B cell (primary cell): ENCODE results near the gene TCF25. TPM values are rescaled to one million over a fixed set of nuclear protein-coding genes. Genes with fewer than 3 reads are reported as not detected.

Source experiments
- ATAC-seq: fragments of 200-7000 bp; cut with Tn5 transposase; one replicate; pipeline ENCODE4 v1.10.0; 2021; ENCODE audit warnings: low read depth, mild to moderate bottlenecking, moderate number of reproducible peaks, moderate library complexity
- CTCF ChIA-PET: fragments of 350-600 bp; sonication (Branson Sonifier 250); formaldehyde crosslinking; loops from one replicate; lab custom pipeline; 2021; ENCODE audit warnings: antibody characterized with exemption, inconsistent platforms; lab: Charles Lee
- POLR2A ChIA-PET: fragments of 350-600 bp; sonication (Branson Sonifier 250); formaldehyde crosslinking; loops from one replicate; lab custom pipeline; 2021; ENCODE audit warnings: antibody characterized with exemption; lab: Charles Lee
- DNase-seq: peaks from one replicate; pipeline ENCODE4 v3.0.0; 2013
- H2AFZ ChIP-seq: 2 replicates; pipeline ENCODE4 v1.6.1; 2012; ENCODE audit warnings: mild to moderate bottlenecking, low read depth, low read length; ENCODE audit not compliant: insufficient read depth, poor library complexity, severe bottlenecking
- H3K27ac ChIP-seq, 2 donors: 1 replicate in 1 of 2; 2 replicates in 1 of 2; pipeline ENCODE4 v1.5.1; 2012 to 2013; ENCODE audit warnings: low read length in 2 of 2, mild to moderate bottlenecking in 2 of 2, moderate library complexity in 1 of 2
- H3K27me3 ChIP-seq, 4 experiments: fragments of 200-600 bp in 1 of 4; sonication (generic) in 1 of 4; replicated peaks in 1 of 4; 1 replicate in 2 of 4; 2 replicates in 2 of 4; pipeline versions ENCODE4 v1.6.1 to v1.7.0; 2013 to 2016; ENCODE audit warnings: low read length in 3 of 4, mild to moderate bottlenecking in 2 of 4, mixed read lengths in 1 of 4, moderate library complexity in 1 of 4; ENCODE audit not compliant: insufficient read depth in 4 of 4, control insufficient read depth in 3 of 4; ENCODE audit errors: control extremely low read depth in 1 of 4
- H3K36me3 ChIP-seq, 2 experiments: replicated peaks in 1 of 2; 1 replicate in 1 of 2; 2 replicates in 1 of 2; pipeline versions ENCODE4 v1.6.1 to v1.7.1; 2013; ENCODE audit warnings: low read length in 1 of 2; ENCODE audit not compliant: insufficient read depth in 2 of 2, control insufficient read depth in 1 of 2; ENCODE audit errors: control extremely low read depth in 1 of 2, extremely low read depth in 1 of 2
- H3K4me1 ChIP-seq, 2 donors: fragments of 200-600 bp in 1 of 2; sonication (generic) in 1 of 2; 1 replicate in 1 of 2; 2 replicates in 1 of 2; pipeline versions ENCODE4 v1.5.1 to v1.6.1; 2013 to 2017; ENCODE audit warnings: low read length in 2 of 2; ENCODE audit not compliant: control insufficient read depth in 2 of 2, insufficient read depth in 2 of 2
- H3K4me2 ChIP-seq: replicated peaks from 2 replicates; pipeline ENCODE3; 2012; ENCODE audit warnings: mild to moderate bottlenecking, low read depth, low read length; ENCODE audit not compliant: poor library complexity, severe bottlenecking
- H3K4me3 ChIP-seq, 5 experiments: fragments of 200-600 bp in 1 of 5; sonication (generic) in 1 of 5; 1 replicate in 3 of 5; 2 replicates in 2 of 5; pipeline versions ENCODE4 v1.5.1 to v1.7.0; 2011 to 2016; ENCODE audit warnings: low read length in 4 of 5, mild to moderate bottlenecking in 4 of 5, low read depth in 2 of 5, control low read depth in 1 of 5, moderate library complexity in 1 of 5; ENCODE audit not compliant: insufficient read depth in 1 of 5; ENCODE audit errors: control extremely low read depth in 1 of 5, extremely low read depth in 1 of 5
- H3K79me2 ChIP-seq: fragments of 200-600 bp; sonication (generic); one replicate; pipeline ENCODE4 v1.6.0; 2016; ENCODE audit warnings: low read length; ENCODE audit not compliant: control insufficient read depth, insufficient read depth
- H3K9ac ChIP-seq: fragments of 200-600 bp; sonication (generic); 2 replicates; pipeline ENCODE4 v1.6.1; 2017; ENCODE audit warnings: mild to moderate bottlenecking, low read length, moderate library complexity
- H3K9me3 ChIP-seq, 3 donors: one replicate each; pipeline versions ENCODE4 v1.6.1 to v1.7.1; 2013; ENCODE audit warnings: low read length in 2 of 3; ENCODE audit not compliant: control insufficient read depth in 2 of 3, insufficient read depth in 1 of 3; ENCODE audit errors: control extremely low read depth in 1 of 3
- H4K20me1 ChIP-seq: 2 replicates; pipeline ENCODE4 v1.6.0; 2012; ENCODE audit warnings: mild to moderate bottlenecking, low read length; ENCODE audit not compliant: insufficient read depth, control insufficient read depth, poor library complexity, severe bottlenecking
- H3K27ac Mint-ChIP-seq: one replicate; pipeline ENCODE4 v1.8.0; 2021; ENCODE audit warnings: mixed read lengths
- H3K27me3 Mint-ChIP-seq: one replicate; pipeline ENCODE4 v1.8.0; 2021; ENCODE audit warnings: mixed read lengths
- H3K4me1 Mint-ChIP-seq: one replicate; pipeline ENCODE4 v1.8.0; 2021; ENCODE audit warnings: mixed read lengths
- H3K4me3 Mint-ChIP-seq: one replicate; pipeline ENCODE4 v1.8.0; 2021; ENCODE audit warnings: mixed read lengths
- H3K9me3 Mint-ChIP-seq: one replicate; pipeline ENCODE4 v1.8.0; 2022; ENCODE audit warnings: mixed read lengths; ENCODE audit not compliant: insufficient read depth
- EZH2 ChIP-seq: IDR thresholded peaks from 2 replicates; pipeline ENCODE4 v1.6.1; 2012; ENCODE audit warnings: borderline replicate concordance, low read depth, mild to moderate bottlenecking, moderate library complexity, low read length; ENCODE audit not compliant: insufficient read depth, poor library complexity, severe bottlenecking
- WGBS: methylation state at CpG from one replicate; pipeline ENCODE4 v1.1.5; 2013; ENCODE audit warnings: missing lambda C conversion rate; ENCODE audit not compliant: insufficient coverage; 5-methylcytosine and 5-hydroxymethylcytosine counted together
- intact Hi-C: fragments of 100-400 bp; cut with micrococcal nuclease; formaldehyde crosslinking; loops from one replicate; pipeline ENCODE4 v1.10.0; 2022
- polyA plus RNA-seq: library from polyadenylated mRNA; depleted of rRNA; stranded (reverse); fragments of >200 nt; gene quantifications from 2 replicates; pipeline ENCODE4 v1.2.3, GENCODE V29; 2012
- total RNA-seq, 2 donors: library from RNA; stranded (reverse); fragments of 120-200 nt in 1 of 2; gene quantifications; 1 replicate in 1 of 2; 2 replicates in 1 of 2; pipeline versions ENCODE4 v1.2.3 to v1.2.4, GENCODE V29; 2013 to 2022
- TF ChIP-seq, protein P1 (sequence below): fragments of 200-600 bp; IDR thresholded peaks from one replicate; pipeline ENCODE4 v1.8.0; 2022; ENCODE audit warnings: antibody characterized with exemption, mild to moderate bottlenecking

Gene TCF25
- total and polyA plus RNA-seq, 2 donors (not counting 1 experiment from before 2014, with no cell fraction given), result 200 to 444 TPM

GRCh38 chr16:89944773-89945172, 71.4 kb downstream of the TCF25 start:
- Histone ChIP-seq H3K36me3 (no peaks in the 10 kb centered on the region), H3K79me2 (peaks cover 8% of the 10 kb centered on the region), H3K4me3 (no peak overlapping the region), H3K9me3 (peaks cover 0 to 21% (median 0%) of the 10 kb centered on the region in 3 donors), H2AFZ (no peak overlapping the region), H3K4me2 (peak overlapping the region; percentile 44), H4K20me1 (peaks cover 8% of the 10 kb centered on the region), H3K27ac (no peak overlapping the region), H3K4me1 (peaks cover 37 to 49% of the 10 kb centered on the region in 2 donors), H3K9ac (no peak overlapping the region), H3K27me3 (peaks cover 0 to 6% (median 1%) of the 10 kb centered on the region in 4 experiments)
- no peak for TF ChIP-seq EZH2
- TF ChIP-seq, protein P1, sequence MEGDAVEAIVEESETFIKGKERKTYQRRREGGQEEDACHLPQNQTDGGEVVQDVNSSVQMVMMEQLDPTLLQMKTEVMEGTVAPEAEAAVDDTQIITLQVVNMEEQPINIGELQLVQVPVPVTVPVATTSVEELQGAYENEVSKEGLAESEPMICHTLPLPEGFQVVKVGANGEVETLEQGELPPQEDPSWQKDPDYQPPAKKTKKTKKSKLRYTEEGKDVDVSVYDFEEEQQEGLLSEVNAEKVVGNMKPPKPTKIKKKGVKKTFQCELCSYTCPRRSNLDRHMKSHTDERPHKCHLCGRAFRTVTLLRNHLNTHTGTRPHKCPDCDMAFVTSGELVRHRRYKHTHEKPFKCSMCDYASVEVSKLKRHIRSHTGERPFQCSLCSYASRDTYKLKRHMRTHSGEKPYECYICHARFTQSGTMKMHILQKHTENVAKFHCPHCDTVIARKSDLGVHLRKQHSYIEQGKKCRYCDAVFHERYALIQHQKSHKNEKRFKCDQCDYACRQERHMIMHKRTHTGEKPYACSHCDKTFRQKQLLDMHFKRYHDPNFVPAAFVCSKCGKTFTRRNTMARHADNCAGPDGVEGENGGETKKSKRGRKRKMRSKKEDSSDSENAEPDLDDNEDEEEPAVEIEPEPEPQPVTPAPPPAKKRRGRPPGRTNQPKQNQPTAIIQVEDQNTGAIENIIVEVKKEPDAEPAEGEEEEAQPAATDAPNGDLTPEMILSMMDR, result no peak
- Mint-ChIP-seq H3K4me3 (peak overlapping the region; percentile 0), H3K27me3 (peaks cover 24% of the 10 kb centered on the region), H3K4me1 (peaks cover 36% of the 10 kb centered on the region), H3K27ac (no peak overlapping the region), H3K9me3 (no peaks in the 10 kb centered on the region)
- ChIA-PET POLR2A (interaction anchor here (0.7 kb wide), 1 partner anchor 237 kb away, joined by 4 read pairs; no protein-coding TSS in a partner anchor), CTCF (no interaction called here)
- peak; percentile 58 for DNase-seq
- WGBS, result 41% methylated on average over 3 of the region's 5 CpGs
- no peak for ATAC-seq
- intact Hi-C loops, result loop anchor here (5.0 kb wide), 1 partner anchor 73 kb away; the partner anchor contains the start of gene DBNDD1

DNA sequence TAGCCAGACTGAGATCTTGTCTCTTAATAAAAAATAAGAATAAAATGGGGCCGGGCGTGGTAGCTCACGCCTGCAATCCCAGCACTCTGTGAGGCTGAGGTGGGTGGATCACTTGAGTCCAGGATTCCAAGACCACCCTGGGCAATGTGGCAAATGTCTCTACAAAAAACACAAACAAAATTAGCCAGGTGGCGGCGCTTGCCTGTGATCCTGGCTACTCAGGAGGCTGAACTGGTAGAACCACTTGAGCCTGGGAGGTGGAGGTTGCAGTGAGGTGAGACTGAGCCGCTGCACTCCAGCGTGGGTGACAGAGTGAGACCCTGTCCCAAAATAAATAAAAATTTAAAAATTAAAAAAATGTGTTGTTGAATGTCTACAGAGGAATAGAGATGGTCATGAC, 72.3 kb downstream of the TCF25 start:
- Histone ChIP-seq H2AFZ (no peak overlapping the region), H3K9ac (no peak overlapping the region), H3K4me2 (no peak overlapping the region), H3K36me3 (no peaks in the 10 kb centered on the region), H3K27me3 (peaks cover 0 to 6% (median 1%) of the 10 kb centered on the region in 4 experiments), H3K9me3 (peaks cover 0 to 24% (median 0%) of the 10 kb centered on the region in 3 donors), H4K20me1 (peaks cover 17% of the 10 kb centered on the region), H3K27ac (no peak overlapping the region), H3K4me1 (peaks cover 46 to 58% of the 10 kb centered on the region in 2 donors), H3K4me3 (no peak overlapping the region), H3K79me2 (peaks cover 17% of the 10 kb centered on the region)
- WGBS, result no CpG with 5 or more reads among the region's 7 CpGs
- H3K4me1 Mint-ChIP-seq, result peaks cover 43% of the 10 kb centered on the region
- H3K27ac Mint-ChIP-seq, result no peak overlapping the region
- H3K4me3 Mint-ChIP-seq, result no peak overlapping the region
- no peaks in the 10 kb centered on the region for H3K9me3 Mint-ChIP-seq
- H3K27me3 Mint-ChIP-seq, result peaks cover 24% of the 10 kb centered on the region
- ChIA-PET CTCF (no interaction called here), POLR2A (no interaction called here)
- intact Hi-C loops, result loop anchor here (5.0 kb wide), 1 partner anchor 72 kb away; the partner anchor contains the start of gene DBNDD1
- TF ChIP-seq EZH2, result no peak
- TF ChIP-seq, protein P1, result no peak
- no peak for ATAC-seq
- DNase-seq, result no peak
